Upper lobe of left lung (tissue), 6 donors: ENCODE results near the gene ILK. TPM values are rescaled to one million over a fixed set of nuclear protein-coding genes. Genes with fewer than 3 reads are reported as not detected.

Experiments
- ATAC-seq, 2 donors: fragments of 200-7000 bp; cut with Tn5 transposase; one replicate each; pipeline ENCODE4 v1.9.1; 2022; ENCODE audit warnings: mild to moderate bottlenecking in 2 of 2, moderate library complexity in 2 of 2; ENCODE audit not compliant: low FRiP score in 2 of 2
- DNase-seq, 2 donors: peaks; one replicate each; pipeline ENCODE4 v3.0.0-alpha.2; 2019 to 2020
- H3K27ac ChIP-seq, 4 donors: fragments of 200-600 bp; sonication (generic); one replicate each; pipeline ENCODE4 v1.5.1; 2016 to 2019
- H3K27me3 ChIP-seq, 4 donors: fragments of 200-600 bp; sonication (generic); one replicate each; pipeline ENCODE4 v1.5.1; 2017 to 2019
- H3K36me3 ChIP-seq, 4 donors: fragments of 200-600 bp; sonication (generic); one replicate each; pipeline ENCODE4 v1.5.1; 2016 to 2019
- H3K4me1 ChIP-seq, 4 donors: fragments of 200-600 bp; sonication (generic); one replicate each; pipeline ENCODE4 v1.5.1; 2018 to 2019
- H3K4me3 ChIP-seq, 4 donors: fragments of 200-600 bp; sonication (generic); one replicate each; pipeline ENCODE4 v1.5.1; 2017 to 2019; ENCODE audit warnings: mild to moderate bottlenecking in 2 of 4, moderate library complexity in 1 of 4
- H3K9me3 ChIP-seq, 4 donors: fragments of 200-600 bp; sonication (generic); one replicate each; pipeline ENCODE4 v1.5.1; 2018 to 2019
- EP300 ChIP-seq, 4 donors: sonication (generic); formaldehyde crosslinking; IDR thresholded peaks; one replicate each; pipeline ENCODE4 v1.5.1; 2017; ENCODE audit warnings: antibody characterized with exemption in 4 of 4, control low read depth in 2 of 4
- POLR2A ChIP-seq, 4 donors: fragments of 450-650 bp; IDR thresholded peaks; one replicate each; pipeline ENCODE4 v1.5.1; 2016 to 2017; ENCODE audit warnings: antibody characterized with exemption in 4 of 4, mild to moderate bottlenecking in 2 of 4
- POLR2AphosphoS5 ChIP-seq, 2 donors: sonication (generic); formaldehyde crosslinking; IDR thresholded peaks; one replicate each; pipeline ENCODE4 v1.5.1; 2017; ENCODE audit warnings: antibody characterized with exemption in 2 of 2
- WGBS, 2 donors: methylation state at CpG; one replicate each; pipeline ENCODE4 v1.1.5; 2017 to 2018; 5-methylcytosine and 5-hydroxymethylcytosine counted together
- total RNA-seq, 6 donors: library from RNA; depleted of rRNA in 4 of 6; stranded (reverse); fragments of >200 nt in 4 of 6; gene quantifications; one replicate each; pipeline versions ENCODE4 v1.1.0 to v1.2.1, GENCODE V29; 2016 to 2021
- TF ChIP-seq, protein P1 (sequence below), 6 experiments: fragments of 450-650 bp in 4 of 6; fragments of 200-600 bp in 2 of 6; sonication (generic) in 2 of 6; IDR thresholded peaks; one replicate each; pipeline ENCODE4 v1.5.1; 2016 to 2019; ENCODE audit warnings: antibody characterized with exemption in 6 of 6
- donor health status: DM: no; HTN: no; CAD: no; lungs with moderate emphysema.
- donor health status: DM: no; HTN: yes; CAD: no; lungs with severe emphysema.

Gene ILK
- total RNA-seq, 6 donors from 2014 or later = 130 to 191 (median 146) TPM

DNA sequence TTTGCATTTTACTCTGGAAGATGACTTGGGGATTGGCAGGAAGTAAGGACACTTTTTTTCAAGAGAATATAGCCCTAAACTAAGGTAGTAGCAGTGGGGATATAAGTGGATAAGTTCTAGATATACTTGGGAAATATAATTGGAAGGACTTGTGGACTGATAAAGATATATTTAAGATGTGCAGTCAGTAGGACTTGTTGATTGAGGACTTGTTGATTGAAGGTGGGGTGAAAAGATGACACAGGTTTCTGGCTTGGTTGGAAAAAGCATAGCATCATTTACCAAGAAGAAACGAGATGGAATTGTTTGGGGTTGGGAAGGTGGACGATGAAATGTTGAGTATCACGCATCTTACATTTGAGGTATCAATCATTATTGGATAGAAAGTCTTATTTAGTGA is 9.9 kb downstream of the ILK start:
- peaks cover 33 to 55% (median 46%) of the 10 kb centered on the region in 4 donors for H3K4me1 ChIP-seq
- no peaks in the 10 kb centered on the region for H3K9me3 ChIP-seq
- 95% methylated on average over 3 of the region's 3 CpGs for WGBS, 2 donors
- peak overlapping the region in 1 of 4 donors; percentile 67 for H3K4me3 ChIP-seq
- no peak for DNase-seq
- no peak for TF ChIP-seq POLR2A (IDR thresholded peaks at IDR 0.05)
- TF ChIP-seq EP300 (IDR thresholded peaks at IDR 0.05) = no peak
- TF ChIP-seq POLR2AphosphoS5 (IDR thresholded peaks at IDR 0.05) = no peak
- no peaks in the 10 kb centered on the region for H3K27me3 ChIP-seq
- no peak for ATAC-seq
- peak overlapping the region; percentile 94 to 100 (median 99) for H3K27ac ChIP-seq
- peaks cover 25 to 58% (median 42%) of the 10 kb centered on the region in 4 donors for H3K36me3 ChIP-seq

DNA sequence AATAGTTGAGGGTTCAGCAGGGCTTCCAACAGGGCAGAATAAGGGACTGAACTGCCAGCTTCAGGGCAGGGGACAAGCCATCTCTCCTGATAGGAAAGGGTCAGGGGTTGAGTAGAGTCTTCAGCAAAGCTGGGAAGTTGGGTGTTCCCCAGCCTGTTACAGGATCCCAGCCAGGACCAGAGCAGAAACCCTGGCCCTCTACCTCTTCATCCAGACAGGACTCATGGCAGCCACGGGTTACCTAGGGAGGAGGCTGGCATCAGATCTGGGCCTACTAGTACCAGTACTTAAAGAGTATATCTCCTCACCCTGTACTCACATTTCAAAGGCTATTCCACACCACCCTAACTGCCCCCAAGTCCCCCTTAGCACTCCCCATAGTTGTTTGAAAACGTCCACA is 10.9 kb downstream of the ILK start:
- Histone ChIP-seq H3K4me1 (peaks cover 36 to 56% (median 44%) of the 10 kb centered on the region in 4 donors), H3K36me3 (peaks cover 16 to 48% (median 32%) of the 10 kb centered on the region in 4 donors), H3K27me3 (no peaks in the 10 kb centered on the region), H3K4me3 (no peak overlapping the region), H3K27ac (peak overlapping the region in 1 of 4 donors; percentile 4), H3K9me3 (no peaks in the 10 kb centered on the region)
- 85 to 90% methylated on average over 2 of the region's 2 CpGs for WGBS, 2 donors
- ATAC-seq = no peak
- no peak for DNase-seq
- no peak for TF ChIP-seq POLR2AphosphoS5 (IDR thresholded peaks at IDR 0.05)

DNA sequence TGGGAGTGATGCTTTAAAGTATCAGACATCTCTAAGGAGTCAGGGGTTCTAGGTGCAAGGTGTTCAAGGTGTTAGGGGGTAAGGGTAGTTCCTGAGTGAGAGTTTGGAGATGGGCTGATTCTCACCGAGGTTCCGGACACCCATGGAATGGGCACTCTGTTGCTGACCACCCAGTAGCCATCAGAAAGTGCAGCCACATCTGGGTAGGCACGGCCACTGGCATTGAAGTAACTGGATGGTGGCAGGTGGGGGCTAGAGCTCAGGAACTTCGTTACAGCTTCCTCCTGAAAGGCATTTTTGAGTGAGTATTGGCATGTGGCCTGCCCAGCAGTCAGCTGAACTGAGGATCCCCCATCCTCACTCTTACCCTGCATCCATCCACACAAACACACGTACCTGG is 11.5 kb downstream of the ILK start:
- peaks cover 36 to 56% (median 47%) of the 10 kb centered on the region in 4 donors for H3K4me1 ChIP-seq

DNA sequence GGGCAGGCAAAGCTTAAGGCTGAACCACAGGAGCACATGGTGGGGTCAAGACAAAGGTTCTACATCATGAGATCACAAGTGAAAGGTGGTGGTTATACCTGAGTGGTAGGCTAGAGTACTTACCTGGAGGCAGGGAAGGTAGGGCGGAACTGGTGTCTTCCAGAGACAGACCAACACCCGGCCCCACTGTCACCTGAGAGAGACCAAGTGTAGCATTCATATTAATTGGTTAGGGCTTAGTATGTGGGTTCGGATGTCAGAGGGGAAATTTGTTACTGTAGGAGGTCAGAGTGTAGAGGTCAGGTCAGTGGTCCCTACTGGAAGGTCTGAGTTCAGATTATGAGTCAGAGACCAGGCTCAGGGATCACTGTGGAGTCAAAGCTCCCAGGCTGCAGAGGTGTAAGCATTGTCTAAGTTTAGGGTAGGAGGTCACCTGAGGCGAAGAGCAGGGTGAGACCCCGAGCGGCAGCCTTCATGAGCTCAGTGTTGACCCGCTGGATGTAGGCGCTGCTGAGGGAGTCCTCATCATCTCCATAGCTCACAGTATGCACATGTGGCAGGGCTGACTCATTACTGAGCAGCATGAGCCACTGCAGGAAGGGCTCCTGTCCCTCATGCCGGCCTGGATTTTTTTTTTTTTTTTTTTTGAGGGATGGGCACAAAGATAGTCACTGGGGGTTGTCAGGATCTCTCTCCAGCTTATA is 12.5 kb downstream of the ILK start:
- Histone ChIP-seq H3K27ac (no peak overlapping the region), H3K36me3 (peaks cover under 1 to 32% (median 17%) of the 10 kb centered on the region in 4 donors), H3K9me3 (no peaks in the 10 kb centered on the region), H3K4me3 (no peak overlapping the region), H3K4me1 (peaks cover 30 to 46% (median 41%) of the 10 kb centered on the region in 4 donors), H3K27me3 (no peaks in the 10 kb centered on the region)
- ATAC-seq = no peak
- TF ChIP-seq POLR2AphosphoS5 (IDR thresholded peaks at IDR 0.05) (no peak), EP300 (IDR thresholded peaks at IDR 0.05) (no peak), POLR2A (IDR thresholded peaks at IDR 0.05) (no peak)
- TF ChIP-seq, protein P1, sequence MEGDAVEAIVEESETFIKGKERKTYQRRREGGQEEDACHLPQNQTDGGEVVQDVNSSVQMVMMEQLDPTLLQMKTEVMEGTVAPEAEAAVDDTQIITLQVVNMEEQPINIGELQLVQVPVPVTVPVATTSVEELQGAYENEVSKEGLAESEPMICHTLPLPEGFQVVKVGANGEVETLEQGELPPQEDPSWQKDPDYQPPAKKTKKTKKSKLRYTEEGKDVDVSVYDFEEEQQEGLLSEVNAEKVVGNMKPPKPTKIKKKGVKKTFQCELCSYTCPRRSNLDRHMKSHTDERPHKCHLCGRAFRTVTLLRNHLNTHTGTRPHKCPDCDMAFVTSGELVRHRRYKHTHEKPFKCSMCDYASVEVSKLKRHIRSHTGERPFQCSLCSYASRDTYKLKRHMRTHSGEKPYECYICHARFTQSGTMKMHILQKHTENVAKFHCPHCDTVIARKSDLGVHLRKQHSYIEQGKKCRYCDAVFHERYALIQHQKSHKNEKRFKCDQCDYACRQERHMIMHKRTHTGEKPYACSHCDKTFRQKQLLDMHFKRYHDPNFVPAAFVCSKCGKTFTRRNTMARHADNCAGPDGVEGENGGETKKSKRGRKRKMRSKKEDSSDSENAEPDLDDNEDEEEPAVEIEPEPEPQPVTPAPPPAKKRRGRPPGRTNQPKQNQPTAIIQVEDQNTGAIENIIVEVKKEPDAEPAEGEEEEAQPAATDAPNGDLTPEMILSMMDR (IDR thresholded peaks at IDR 0.05) = no peak
- no peak for DNase-seq
- WGBS, 2 donors = 88 to 95% methylated on average over 9 of the region's 9 CpGs

More for the DNA sequence above, 11.5 kb downstream of the ILK start:
- DNase-seq (no peak), ATAC-seq (no peak)
- 95 to 99% methylated on average over 4 to 5 of the region's 5 CpGs for WGBS, 2 donors
- peaks cover 11 to 42% (median 26%) of the 10 kb centered on the region in 4 donors for H3K36me3 ChIP-seq
- H3K4me3 ChIP-seq = no peak overlapping the region
- H3K27ac ChIP-seq = no peak overlapping the region
- TF ChIP-seq POLR2A (IDR thresholded peaks at IDR 0.05) (no peak), EP300 (IDR thresholded peaks at IDR 0.05) (no peak), POLR2AphosphoS5 (IDR thresholded peaks at IDR 0.05) (no peak)
- TF ChIP-seq, protein P1 (IDR thresholded peaks at IDR 0.05) = no peak
- H3K27me3 ChIP-seq = no peaks in the 10 kb centered on the region
- no peaks in the 10 kb centered on the region for H3K9me3 ChIP-seq

DNA sequence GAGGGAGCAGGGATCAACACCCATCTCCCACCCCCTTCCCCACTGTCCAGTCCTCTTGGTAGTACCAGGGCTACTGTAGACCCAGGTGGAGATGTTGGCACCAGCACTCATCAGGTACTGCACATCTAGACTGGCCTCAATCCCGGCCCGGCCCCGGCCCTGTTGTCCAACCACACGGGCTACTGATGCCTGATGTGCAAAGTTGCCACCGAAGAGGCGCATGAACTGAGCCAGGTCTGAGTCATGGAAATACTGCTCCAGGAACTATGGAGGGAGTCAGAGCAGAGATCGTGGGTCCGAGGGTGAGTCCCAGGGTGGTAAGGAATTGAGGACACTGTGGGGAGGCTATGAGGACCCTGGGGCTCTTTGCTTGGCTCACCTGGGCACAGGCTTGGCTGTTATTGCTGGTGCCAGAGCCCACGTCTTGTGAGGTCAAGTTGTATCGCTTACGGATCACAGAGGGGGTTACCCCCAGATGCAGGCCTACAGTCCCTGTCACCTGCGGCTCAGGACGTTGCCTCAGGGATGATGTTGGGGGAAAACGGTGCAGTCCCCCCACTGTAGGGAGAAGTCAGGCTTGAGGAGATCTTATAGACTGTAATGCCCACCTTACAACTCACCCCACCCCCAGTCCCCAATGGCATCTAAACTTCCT is 13.1 kb downstream of the ILK start:
- Histone ChIP-seq H3K9me3 (no peaks in the 10 kb centered on the region), H3K27me3 (no peaks in the 10 kb centered on the region), H3K4me1 (peaks cover 24 to 39% (median 36%) of the 10 kb centered on the region in 4 donors), H3K36me3 (peaks cover 0 to 28% (median 16%) of the 10 kb centered on the region in 4 donors), H3K27ac (peak overlapping the region in 1 of 4 donors; percentile 97), H3K4me3 (no peak overlapping the region)
- 93 to 95% methylated on average over 14 of the region's 14 CpGs for WGBS, 2 donors
- TF ChIP-seq, protein P1 (IDR thresholded peaks at IDR 0.05) = no peak
- TF ChIP-seq POLR2AphosphoS5 (IDR thresholded peaks at IDR 0.05) = no peak
- TF ChIP-seq POLR2A (IDR thresholded peaks at IDR 0.05) = no peak
- TF ChIP-seq EP300 (IDR thresholded peaks at IDR 0.05) = no peak
- DNase-seq (peak in 1 of 2 donors; percentile 73), ATAC-seq (no peak)
